Breast epithelium (tissue), 4 donors: Measurements from ENCODE around the gene FRY. TPM values are rescaled to one million over a fixed set of nuclear protein-coding genes. Genes with fewer than 3 reads are reported as not detected.

Source experiments
- DNase-seq, 2 donors: peaks; one replicate each; pipeline ENCODE4 v3.0.0-alpha.2; 2019; ENCODE audit warnings: low spot score in 2 of 2
- H3K27ac ChIP-seq, 2 donors: fragments of 200-600 bp; sonication (generic) in 1 of 2; one replicate each; pipeline ENCODE4 v1.5.1; 2016 to 2019; ENCODE audit warnings: mild to moderate bottlenecking in 1 of 2
- H3K27me3 ChIP-seq, 2 donors: fragments of 200-600 bp; sonication (generic) in 1 of 2; one replicate each; pipeline versions ENCODE4 v1.5.1 to v1.6.0; 2017 to 2019; ENCODE audit warnings: control low read depth in 1 of 2, mild to moderate bottlenecking in 1 of 2
- H3K36me3 ChIP-seq: fragments of 200-600 bp; one replicate; pipeline ENCODE4 v1.5.1; 2019
- H3K4me1 ChIP-seq, 2 donors: fragments of 200-600 bp; sonication (generic); one replicate each; pipeline ENCODE4 v1.5.1; 2016 to 2019; ENCODE audit warnings: control low read depth in 1 of 2
- H3K4me3 ChIP-seq, 3 donors: fragments of 200-600 bp; sonication (generic); 1 replicate in 2 of 3; 2 replicates in 1 of 3; pipeline ENCODE4 v1.5.1; 2016 to 2019; ENCODE audit warnings: mild to moderate bottlenecking in 3 of 3, moderate library complexity in 2 of 3
- H3K9me3 ChIP-seq, 2 donors: fragments of 200-600 bp; sonication (generic) in 1 of 2; one replicate each; pipeline ENCODE4 v1.5.1; 2016 to 2019; ENCODE audit warnings: control low read depth in 1 of 2
- POLR2A ChIP-seq: fragments of 450-650 bp; IDR thresholded peaks from one replicate; pipeline ENCODE4 v1.6.1; 2016; ENCODE audit warnings: antibody characterized with exemption, mild to moderate bottlenecking, moderate library complexity
- POLR2AphosphoS5 ChIP-seq, 3 donors: sonication (generic); formaldehyde crosslinking; IDR thresholded peaks; one replicate each; pipeline ENCODE4 v1.6.1; 2017; ENCODE audit warnings: antibody characterized with exemption in 3 of 3
- intact Hi-C: fragments of 100-400 bp; cut with DNase I; formaldehyde crosslinking; loops from one replicate; pipeline ENCODE4 v1.15.1; 2023; ENCODE audit warnings: low total_unique reads
- total RNA-seq, 3 donors: library from RNA; depleted of rRNA; stranded (reverse); fragments of >200 nt; gene quantifications; one replicate each; pipeline ENCODE4 v1.1.0, GENCODE V29; 2016
- TF ChIP-seq, protein P1 (sequence below), 3 donors: fragments of 450-650 bp; IDR thresholded peaks; one replicate each; pipeline ENCODE4 v1.5.1; 2016 to 2017; ENCODE audit warnings: antibody characterized with exemption in 3 of 3, mild to moderate bottlenecking in 3 of 3, moderate library complexity in 3 of 3

Gene FRY
- total RNA-seq, 3 donors from 2014 or later = 41.0 to 52.8 (median 46.4) TPM

DNA sequence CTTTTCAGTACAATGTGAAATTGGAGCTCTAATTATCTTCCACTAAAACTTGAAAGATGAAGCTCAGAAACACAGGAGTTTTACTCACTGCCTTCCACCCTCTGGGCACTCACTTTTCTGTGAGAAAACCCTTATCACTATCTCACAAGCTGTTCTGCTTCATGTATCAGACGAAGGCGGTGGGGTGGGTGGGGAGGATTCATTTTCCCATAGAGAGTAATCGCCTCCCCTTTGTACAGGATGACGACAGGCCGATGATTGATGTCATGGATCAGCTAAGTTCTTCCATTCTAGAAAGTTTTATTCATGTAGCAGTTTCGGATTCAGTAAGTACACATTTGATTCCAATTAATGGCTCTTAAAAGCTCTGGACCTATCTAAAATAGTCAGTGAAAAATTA is 143.7 kb downstream of the FRY start:
- Histone ChIP-seq H3K36me3 (no peaks in the 10 kb centered on the region), H3K9me3 (no peaks in the 10 kb centered on the region), H3K27ac (no peak overlapping the region), H3K27me3 (no peaks in the 10 kb centered on the region), H3K4me3 (no peak overlapping the region), H3K4me1 (no peaks in the 10 kb centered on the region)
- TF ChIP-seq, protein P1, sequence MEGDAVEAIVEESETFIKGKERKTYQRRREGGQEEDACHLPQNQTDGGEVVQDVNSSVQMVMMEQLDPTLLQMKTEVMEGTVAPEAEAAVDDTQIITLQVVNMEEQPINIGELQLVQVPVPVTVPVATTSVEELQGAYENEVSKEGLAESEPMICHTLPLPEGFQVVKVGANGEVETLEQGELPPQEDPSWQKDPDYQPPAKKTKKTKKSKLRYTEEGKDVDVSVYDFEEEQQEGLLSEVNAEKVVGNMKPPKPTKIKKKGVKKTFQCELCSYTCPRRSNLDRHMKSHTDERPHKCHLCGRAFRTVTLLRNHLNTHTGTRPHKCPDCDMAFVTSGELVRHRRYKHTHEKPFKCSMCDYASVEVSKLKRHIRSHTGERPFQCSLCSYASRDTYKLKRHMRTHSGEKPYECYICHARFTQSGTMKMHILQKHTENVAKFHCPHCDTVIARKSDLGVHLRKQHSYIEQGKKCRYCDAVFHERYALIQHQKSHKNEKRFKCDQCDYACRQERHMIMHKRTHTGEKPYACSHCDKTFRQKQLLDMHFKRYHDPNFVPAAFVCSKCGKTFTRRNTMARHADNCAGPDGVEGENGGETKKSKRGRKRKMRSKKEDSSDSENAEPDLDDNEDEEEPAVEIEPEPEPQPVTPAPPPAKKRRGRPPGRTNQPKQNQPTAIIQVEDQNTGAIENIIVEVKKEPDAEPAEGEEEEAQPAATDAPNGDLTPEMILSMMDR (IDR thresholded peaks at IDR 0.05) = no peak
- no peak for TF ChIP-seq POLR2A
- TF ChIP-seq POLR2AphosphoS5 (IDR thresholded peaks at IDR 0.05) = no peak
- no peak for DNase-seq
- intact Hi-C loops = no loop called here

GRCh38 chr13:32175943-32176342 is 144.4 kb downstream of the FRY start:
- intact Hi-C loops = no loop called here
- H3K4me3 ChIP-seq = no peak overlapping the region
- H3K27ac ChIP-seq = no peak overlapping the region
- no peaks in the 10 kb centered on the region for H3K27me3 ChIP-seq
- TF ChIP-seq, protein P1 (IDR thresholded peaks at IDR 0.05) = no peak
- TF ChIP-seq POLR2A = no peak
- TF ChIP-seq POLR2AphosphoS5 (IDR thresholded peaks at IDR 0.05) = no peak
- no peaks in the 10 kb centered on the region for H3K4me1 ChIP-seq
- no peaks in the 10 kb centered on the region for H3K36me3 ChIP-seq
- H3K9me3 ChIP-seq = no peaks in the 10 kb centered on the region
- DNase-seq = no peak

DNA sequence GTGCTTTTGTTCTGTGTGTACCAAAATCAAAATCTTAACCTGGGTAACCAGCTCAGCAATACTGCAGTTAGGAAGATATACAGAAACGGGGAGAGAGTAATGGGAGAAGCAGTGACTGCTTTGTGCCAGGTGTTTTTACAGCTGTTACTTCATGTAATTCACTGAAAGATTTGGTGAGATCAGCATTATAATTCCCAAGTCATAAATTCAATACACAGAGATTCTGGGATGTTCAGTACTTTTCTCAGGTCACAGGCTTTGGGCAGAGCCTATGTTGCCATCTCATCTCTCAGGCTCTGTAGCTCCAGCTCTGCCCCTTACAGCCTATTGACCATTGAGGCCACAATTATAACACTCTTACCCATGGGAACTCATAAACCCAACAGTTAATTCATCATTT is 145.1 kb downstream of the FRY start:
- no peak for DNase-seq
- Histone ChIP-seq H3K27ac (no peak overlapping the region), H3K9me3 (no peaks in the 10 kb centered on the region), H3K4me3 (no peak overlapping the region), H3K27me3 (no peaks in the 10 kb centered on the region), H3K4me1 (no peaks in the 10 kb centered on the region), H3K36me3 (no peaks in the 10 kb centered on the region)
- TF ChIP-seq, protein P1 (IDR thresholded peaks at IDR 0.05) = no peak
- TF ChIP-seq POLR2A (no peak), POLR2AphosphoS5 (IDR thresholded peaks at IDR 0.05) (no peak)
- intact Hi-C loops = no loop called here

GRCh38 chr13:32178763-32179162 is 147.2 kb downstream of the FRY start:
- no peak for DNase-seq
- no peak overlapping the region for H3K27ac ChIP-seq
- H3K27me3 ChIP-seq = no peaks in the 10 kb centered on the region
- no peak for TF ChIP-seq POLR2A
- no peaks in the 10 kb centered on the region for H3K36me3 ChIP-seq
- H3K9me3 ChIP-seq = no peaks in the 10 kb centered on the region
- no peak overlapping the region for H3K4me3 ChIP-seq
- no peaks in the 10 kb centered on the region for H3K4me1 ChIP-seq
- intact Hi-C loops = no loop called here

DNA sequence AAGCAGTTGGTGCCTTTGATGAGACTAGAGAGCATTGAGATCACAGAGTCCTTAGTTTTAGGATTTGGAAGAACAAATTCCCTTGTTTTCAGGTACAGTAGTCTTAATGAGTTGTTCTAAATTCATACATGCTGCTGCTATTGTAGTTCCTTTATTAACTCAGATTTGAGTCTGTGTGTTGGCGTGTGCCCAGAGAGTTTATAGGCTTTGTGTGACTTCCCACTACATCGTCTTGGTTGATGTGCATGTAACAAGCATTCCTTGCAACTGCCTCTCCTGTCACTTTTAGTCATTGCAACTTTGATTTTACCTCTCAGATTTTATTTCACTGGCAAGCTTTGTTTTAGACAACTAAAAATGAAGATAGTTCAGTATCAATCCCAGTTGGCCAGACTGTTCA is 148.1 kb downstream of the FRY start:
- Histone ChIP-seq H3K4me3 (no peak overlapping the region), H3K27ac (no peak overlapping the region), H3K27me3 (no peaks in the 10 kb centered on the region), H3K9me3 (no peaks in the 10 kb centered on the region), H3K36me3 (no peaks in the 10 kb centered on the region), H3K4me1 (no peaks in the 10 kb centered on the region)
- no peak for TF ChIP-seq POLR2AphosphoS5 (IDR thresholded peaks at IDR 0.05)
- TF ChIP-seq, protein P1 (IDR thresholded peaks at IDR 0.05) = no peak
- TF ChIP-seq POLR2A = no peak
- DNase-seq = no peak
- intact Hi-C loops = no loop called here

- no peaks in the 10 kb centered on the region for H3K36me3 ChIP-seq
- H3K4me3 ChIP-seq = no peak overlapping the region
- no peak for DNase-seq
- no peaks in the 10 kb centered on the region for H3K27me3 ChIP-seq
- no peaks in the 10 kb centered on the region for H3K4me1 ChIP-seq
- H3K9me3 ChIP-seq = no peaks in the 10 kb centered on the region
- intact Hi-C loops = no loop called here
- H3K27ac ChIP-seq = no peak overlapping the region
- no peak for TF ChIP-seq POLR2A
- TF ChIP-seq, protein P1 (IDR thresholded peaks at IDR 0.05) = no peak
- TF ChIP-seq POLR2AphosphoS5 (IDR thresholded peaks at IDR 0.05) = no peak
These were observed 156.1 kb downstream of the FRY start for GRCh38 chr13:32187651-32188050.
